DMS53 (cell line): ENCODE measurements around the gene TENT4B.

Source experiments
- DNase-seq: peaks from one replicate; lab custom pipeline; 2025; lab: John Stamatoyannopoulos, UW

Gene TENT4B

GRCh38 chr16:50256604-50257003, 103.5 kb downstream of the TENT4B start:
- no peak for DNase-seq

GRCh38 chr16:50257876-50258275, 104.8 kb downstream of the TENT4B start:
- DNase-seq: no peak

- no peak for DNase-seq
Observed at GRCh38 chr16:50259334-50260205, 106.5 kb downstream of the TENT4B start.

- no peak for DNase-seq
Observed at GRCh38 chr16:50260206-50261159, 107.4 kb downstream of the TENT4B start.

- no peak for DNase-seq
Observed at GRCh38 chr16:50261160-50261706, 108.1 kb downstream of the TENT4B start.

- peak; percentile 81 for DNase-seq
Observed at GRCh38 chr16:50261707-50262235, 108.7 kb downstream of the TENT4B start.

GRCh38 chr16:50263060-50263909, 110.2 kb downstream of the TENT4B start:
- DNase-seq: no peak

GRCh38 chr16:50263940-50264929, 111.1 kb downstream of the TENT4B start:
- peak; percentile 86 for DNase-seq

GRCh38 chr16:50265260-50265659, 112.2 kb downstream of the TENT4B start:
- DNase-seq: peak; percentile 88

GRCh38 chr16:50265716-50266336, 112.7 kb downstream of the TENT4B start:
- DNase-seq: no peak

GRCh38 chr16:50266337-50267091, 113.4 kb downstream of the TENT4B start, which contains the start of gene ADCY7:
Gene ADCY7 (plus strand): TSS chr16:50266551. CDS start chr16:50288180, 21,629 bp downstream.
- DNase-seq: peak; percentile 92

- DNase-seq: peak; percentile 37
Observed at GRCh38 chr16:50267151-50267631, 114.1 kb downstream of the TENT4B start.

- DNase-seq: no peak
Observed at GRCh38 chr16:50267651-50268050, 114.5 kb downstream of the TENT4B start.

- peak; percentile 48 for DNase-seq
Observed at GRCh38 chr16:50268352-50268751, 115.2 kb downstream of the TENT4B start.

- DNase-seq: no peak
Observed at GRCh38 chr16:50269061-50269705, 116.1 kb downstream of the TENT4B start.

- no peak for DNase-seq
Observed at GRCh38 chr16:50269769-50270509, 116.8 kb downstream of the TENT4B start.

GRCh38 chr16:50270510-50271147, 117.5 kb downstream of the TENT4B start:
- DNase-seq: no peak
